ENCODE measurements around the gene ZBTB45.
"Not testable (repeated sequence)": the region's sequence is repeated elsewhere in the genome, so short reads cannot be mapped to it uniquely, and the experiment has no call there.

The ZBTB45 gene

GRCh38 chr19:58474997-58475713 is 44.5 kb downstream of the ZBTB45 start:
- no peak for DNase-seq (ENCODE audit: low spot score)

DNA sequence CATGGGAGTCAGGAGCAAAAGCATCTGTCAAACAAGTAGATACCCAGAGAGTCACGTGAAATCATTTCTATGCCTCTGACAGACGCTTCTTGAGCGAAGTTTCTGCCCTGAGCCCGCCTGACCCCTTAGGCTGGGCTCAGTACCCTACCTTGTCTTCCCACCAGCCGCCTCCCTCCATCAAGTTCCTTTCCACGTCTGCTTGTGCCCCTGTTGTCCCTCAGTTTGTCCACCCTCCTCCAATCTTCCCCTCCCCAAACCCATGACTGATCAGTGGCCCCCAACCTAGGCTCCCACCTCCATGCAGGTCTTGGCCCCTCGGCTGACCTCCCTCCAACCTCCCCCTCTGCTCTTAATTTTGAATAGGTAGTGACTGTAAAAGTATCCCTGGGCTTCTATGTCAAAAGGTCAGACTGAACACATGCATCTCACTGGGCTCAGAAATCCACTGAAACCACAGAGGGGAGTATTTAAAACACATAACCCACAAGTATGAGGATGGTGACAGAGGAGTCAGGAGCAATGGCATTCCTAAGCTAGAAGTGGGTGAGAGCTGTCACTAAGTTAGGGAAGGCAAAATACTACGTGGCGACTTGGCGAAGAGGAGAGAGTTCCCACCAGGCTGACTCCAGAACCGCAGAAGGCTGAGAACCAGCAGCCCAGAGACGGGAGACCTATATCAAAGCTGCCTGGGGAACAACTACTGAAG is 45.2 kb downstream of the ZBTB45 start:
- DNase-seq (ENCODE audit: low spot score) = no peak

- no peak for DNase-seq (ENCODE audit: low spot score)
Observed at GRCh38 chr19:58473775-58474174, 45.8 kb downstream of the ZBTB45 start.

DNA sequence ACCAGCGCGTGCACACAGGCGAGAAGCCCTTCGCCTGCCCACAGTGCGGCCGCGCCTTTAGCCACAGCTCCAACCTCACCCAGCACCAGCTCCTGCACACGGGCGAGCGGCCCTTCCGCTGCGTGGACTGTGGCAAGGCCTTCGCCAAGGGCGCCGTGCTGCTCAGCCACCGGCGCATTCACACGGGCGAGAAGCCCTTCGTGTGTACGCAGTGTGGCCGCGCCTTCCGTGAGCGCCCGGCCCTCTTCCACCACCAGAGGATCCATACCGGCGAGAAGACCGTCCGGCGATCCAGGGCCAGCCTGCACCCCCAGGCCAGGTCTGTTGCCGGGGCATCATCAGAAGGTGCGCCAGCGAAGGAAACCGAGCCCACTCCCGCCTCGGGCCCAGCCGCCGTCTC is 47.9 kb downstream of the ZBTB45 start:
- DNase-seq (ENCODE audit: low spot score) = no peak

DNA sequence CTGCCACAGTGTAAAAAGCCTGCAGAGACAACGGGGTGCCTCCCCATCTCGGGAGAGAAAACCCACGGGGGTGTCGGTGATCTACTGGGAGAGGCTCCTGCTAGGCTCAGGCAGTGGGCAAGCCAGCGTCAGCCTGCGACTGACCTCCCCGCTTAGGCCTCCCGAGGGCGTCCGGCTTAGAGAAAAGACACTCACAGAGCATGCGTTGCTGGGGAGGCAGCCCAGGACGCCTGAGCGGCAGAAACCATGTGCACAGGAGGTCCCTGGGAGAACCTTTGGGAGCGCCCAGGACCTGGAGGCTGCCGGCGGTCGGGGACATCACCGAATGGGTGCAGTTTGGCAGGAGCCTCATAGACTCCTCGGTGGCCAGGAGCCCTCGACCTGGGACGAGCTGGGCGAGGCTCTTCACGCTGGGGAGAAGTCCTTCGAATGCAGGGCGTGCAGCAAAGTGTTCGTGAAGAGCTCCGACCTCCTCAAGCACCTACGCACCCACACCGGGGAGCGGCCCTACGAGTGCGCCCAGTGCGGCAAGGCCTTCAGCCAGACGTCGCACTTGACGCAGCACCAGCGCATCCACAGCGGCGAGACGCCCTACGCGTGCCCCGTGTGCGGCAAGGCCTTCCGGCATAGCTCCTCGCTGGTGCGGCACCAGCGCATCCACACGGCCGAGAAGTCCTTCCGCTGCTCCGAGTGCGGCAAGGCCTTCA is 48.6 kb downstream of the ZBTB45 start:
- not testable (repeated sequence) for DNase-seq (ENCODE audit: low spot score)

DNA sequence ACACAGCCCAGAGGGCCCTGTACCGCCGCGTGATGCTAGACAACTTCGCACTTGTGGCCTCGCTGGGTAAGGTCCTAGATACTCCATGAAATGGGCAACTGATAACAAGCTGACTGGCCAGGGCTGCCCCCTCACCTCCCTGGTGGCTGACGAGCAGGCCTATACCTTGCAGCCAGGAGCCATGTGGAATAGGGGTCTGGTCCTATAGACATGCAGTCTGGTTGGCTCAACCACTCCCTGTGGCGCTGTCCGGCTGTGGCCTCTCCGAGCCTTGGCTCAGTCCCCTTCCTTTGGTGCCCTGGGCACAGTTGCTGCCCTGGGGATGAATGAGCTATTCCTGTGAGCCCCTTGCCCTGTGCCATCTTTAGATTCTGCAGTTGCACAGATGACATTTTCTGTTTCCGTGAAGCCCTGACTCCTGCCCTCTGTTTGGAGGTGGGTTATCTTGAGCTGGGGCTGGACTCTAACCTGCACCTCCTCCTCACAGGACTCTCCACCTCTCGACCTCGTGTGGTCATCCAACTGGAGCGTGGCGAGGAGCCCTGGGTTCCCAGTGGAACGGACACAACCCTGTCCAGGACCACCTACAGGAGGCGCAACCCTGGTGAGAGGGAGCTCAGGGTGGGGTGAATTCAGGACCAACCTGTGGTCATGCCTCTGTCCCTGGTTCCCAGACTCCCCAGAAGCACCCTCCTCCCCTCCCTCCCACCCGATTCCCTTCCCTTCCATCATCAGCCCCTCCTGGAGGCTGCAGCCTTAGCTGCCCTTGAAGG is 50.2 kb downstream of the ZBTB45 start:
- no peak for DNase-seq (ENCODE audit: low spot score)

GRCh38 chr19:58468216-58468839 is 51.3 kb downstream of the ZBTB45 start:
- no peak for DNase-seq (ENCODE audit: low spot score)

- peak; percentile 97 for DNase-seq (ENCODE audit: low spot score)
Observed at GRCh38 chr19:58466760-58467589, 52.6 kb downstream of the ZBTB45 start, which contains the start of gene ZNF324. ZNF324 (plus strand) TSS chr19:58467080; CDS start chr19:58469186, 2,106 bp downstream.

DNA sequence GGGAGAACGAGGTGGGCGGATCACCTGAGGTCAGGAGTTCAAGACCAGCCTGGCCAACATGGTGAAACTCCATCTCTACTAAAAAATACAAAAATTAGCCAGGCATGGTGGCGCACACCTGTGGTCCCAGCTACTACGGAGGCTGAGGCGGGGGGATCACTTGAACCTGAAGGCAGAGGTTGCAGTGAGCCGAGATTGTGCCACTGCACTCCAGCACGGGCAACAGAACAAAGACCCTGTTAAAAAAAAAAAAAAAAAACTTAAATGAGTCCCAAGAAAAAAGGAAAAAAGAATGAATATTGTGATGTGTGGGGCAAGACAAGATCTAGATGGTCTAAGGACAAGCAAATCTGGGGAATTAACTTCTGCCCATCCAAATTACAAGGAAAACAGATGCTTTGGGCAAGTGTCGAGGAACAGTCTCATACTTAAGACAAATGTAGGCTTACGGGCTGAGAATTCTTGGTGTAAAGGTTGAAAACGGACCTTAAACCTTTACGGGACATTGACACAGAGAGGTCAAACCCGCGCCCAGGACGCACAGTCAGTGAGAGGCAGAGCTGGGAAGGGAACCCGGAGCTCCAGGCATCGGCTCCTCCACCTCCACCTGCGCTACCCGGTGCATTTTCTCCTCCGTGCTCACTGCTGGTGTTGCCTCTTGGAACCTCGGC is 53.4 kb downstream of the ZBTB45 start:
- no peak for DNase-seq (ENCODE audit: low spot score)
